Spinal cord (tissue), 10 donors: ENCODE measurements around the gene ACP1. TPM values are rescaled to one million over a fixed set of nuclear protein-coding genes. Genes with fewer than 3 reads are reported as not detected.
A peak's percentile ranks its signal among the peaks of the same experiment; 100 is the strongest.

ENCODE experiments used
- DNase-seq, 6 donors: peaks; one replicate each; pipeline versions ENCODE4 v3.0.0 to v3.0.0-alpha.2; 2013 to 2015; ENCODE audit warnings: low spot score in 6 of 6, low read depth in 4 of 6
- H3K27ac ChIP-seq: one replicate; pipeline ENCODE4 v1.5.1; 2013; ENCODE audit warnings: low read depth, low read length, control low read depth
- H3K27me3 ChIP-seq: one replicate; pipeline ENCODE4 v1.6.1; 2013; ENCODE audit warnings: low read length; ENCODE audit not compliant: control insufficient read depth, insufficient read depth
- H3K36me3 ChIP-seq: one replicate; pipeline ENCODE4 v1.6.1; 2013; ENCODE audit warnings: low read length; ENCODE audit not compliant: control insufficient read depth, insufficient read depth
- H3K4me1 ChIP-seq: one replicate; pipeline ENCODE4 v1.6.1; 2013; ENCODE audit warnings: low read length; ENCODE audit not compliant: control insufficient read depth, insufficient read depth
- H3K4me3 ChIP-seq: one replicate; pipeline ENCODE4 v1.5.1; 2013; ENCODE audit warnings: low read depth, low read length, control low read depth
- H3K9me3 ChIP-seq: one replicate; pipeline ENCODE4 v1.6.1; 2013; ENCODE audit warnings: low read length; ENCODE audit not compliant: control insufficient read depth, insufficient read depth
- WGBS: methylation state at CpG from one replicate; pipeline ENCODE4 v1.1.5; 2013; ENCODE audit warnings: missing lambda C conversion rate; ENCODE audit not compliant: insufficient coverage; 5-methylcytosine and 5-hydroxymethylcytosine counted together
- long read RNA-seq, 4 donors: transcript quantifications; one replicate each; lab custom pipeline, GENCODE V29; 2026
- polyA plus RNA-seq, 2 donors: library from polyadenylated mRNA; unstranded; fragments of 120-200 nt; gene quantifications; one replicate each; pipeline ENCODE4 v1.2.1, GENCODE V29; 2013; ENCODE audit not compliant: insufficient read length in 2 of 2
- total RNA-seq, 2 donors: library from RNA; depleted of rRNA in 1 of 2; stranded (reverse); fragments of 120-200 nt in 1 of 2; fragments of >200 nt in 1 of 2; gene quantifications; one replicate each; pipeline versions ENCODE4 v1.2.3 to v1.2.4, GENCODE V29; 2013 to 2014
- donor health status: healthy.

The ACP1 gene
- 100 to 1,000 TPM in 1 of 2 donors, 10 to 100 TPM in 1; 91.6 to 120 TPM for total RNA-seq
- 100 to 1,000 TPM; 116 to 118 TPM for polyA plus RNA-seq
- long read RNA-seq, donor 1, transcript ACP1-209 (7 exons, 577 nt): minor isoform, 12 of 80 reads
- long read RNA-seq, donor 1, transcript ACP1-202 (6 exons, 1,552 nt): minor isoform, 13 of 80 reads
- long read RNA-seq, donor 1, transcript ACP1-201 (6 exons, 1,549 nt): major isoform, 47 of 80 reads
- long read RNA-seq, donor 1, partial matches to known transcripts: 0 of 80 reads
- long read RNA-seq, donor 1, other reads (novel, unspliced or antisense): 0 of 80 reads
- long read RNA-seq, donor 2, transcript ACP1-201 (6 exons, 1,549 nt): major isoform, 23 of 31 reads
- long read RNA-seq, donor 2, partial matches to known transcripts: 0 of 31 reads
- long read RNA-seq, donor 2, other reads (novel, unspliced or antisense): 0 of 31 reads
- long read RNA-seq, donor 3, transcript ACP1-202 (6 exons, 1,552 nt): minor isoform, 15 of 56 reads
- long read RNA-seq, donor 3, transcript ACP1-209 (7 exons, 577 nt): minor isoform, 5 of 56 reads
- long read RNA-seq, donor 3, transcript ACP1-201 (6 exons, 1,549 nt): major isoform, 33 of 56 reads
- long read RNA-seq, donor 3, partial matches to known transcripts: 0 of 56 reads
- long read RNA-seq, donor 3, other reads (novel, unspliced or antisense): 0 of 56 reads
- long read RNA-seq, donor 4, transcript ACP1-209 (7 exons, 577 nt): minor isoform, 20 of 176 reads
- long read RNA-seq, donor 4, transcript ACP1-201 (6 exons, 1,549 nt): major isoform, 66 of 176 reads
- long read RNA-seq, donor 4, transcript ACP1-205 (3 exons, 703 nt): minor isoform, 5 of 176 reads
- long read RNA-seq, donor 4, transcript ACP1-202 (6 exons, 1,552 nt): minor isoform, 39 of 176 reads
- long read RNA-seq, donor 4, partial matches to known transcripts: 19 of 176 reads
- long read RNA-seq, donor 4, other reads (novel, unspliced or antisense): 19 of 176 reads

DNA sequence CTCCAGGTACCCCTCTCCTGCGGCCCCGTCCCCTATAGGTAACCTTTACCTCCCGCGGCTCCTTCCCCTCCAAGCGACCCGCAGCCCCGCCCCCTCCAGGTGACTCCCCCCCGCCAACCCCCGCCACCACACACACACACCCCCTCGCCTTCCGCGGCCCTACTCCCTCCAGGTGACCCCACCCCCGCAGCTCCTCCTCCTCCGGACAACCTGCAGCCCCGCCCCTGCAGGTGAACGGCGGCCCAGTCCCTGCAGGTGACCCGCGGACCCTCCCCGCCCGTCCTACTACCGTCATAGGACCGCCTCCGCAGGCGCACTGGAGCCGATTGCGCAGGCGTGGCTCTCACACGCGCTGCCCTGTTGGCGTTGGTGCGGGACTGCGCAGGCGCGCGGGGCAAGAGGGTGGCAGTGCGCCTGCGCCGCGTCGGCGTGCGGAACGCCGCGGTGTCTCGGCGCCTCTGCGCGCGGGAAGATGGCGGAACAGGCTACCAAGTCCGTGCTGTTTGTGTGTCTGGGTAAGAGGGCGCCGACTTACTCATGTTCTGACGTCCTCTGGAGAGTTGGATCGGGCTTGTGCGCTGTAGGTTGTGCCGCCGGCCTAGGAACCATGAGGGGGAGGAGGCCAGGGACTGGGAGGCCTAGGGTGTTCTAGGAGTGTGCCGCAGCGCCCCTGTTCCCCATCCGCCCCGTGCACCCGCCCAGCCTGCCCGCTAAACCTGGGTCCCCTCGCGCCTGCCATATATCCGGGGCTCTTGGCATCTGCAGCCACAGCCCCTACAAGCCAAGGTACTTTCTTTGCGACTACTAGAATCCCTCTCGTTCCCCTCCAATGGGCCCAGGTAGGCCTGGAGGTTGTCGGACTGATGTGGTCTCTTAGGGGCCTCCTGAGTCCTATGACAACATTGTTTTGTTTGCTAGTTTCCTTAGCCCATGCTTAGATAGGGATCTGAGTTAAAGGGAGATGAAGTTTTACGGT lies at the start of gene ACP1:
Gene ACP1, plus strand, starts transcription at position 455 of the 976 bp plus-strand sequence. Its CDS starts 18 bp downstream, at position 473.
- no peaks in the 10 kb centered on the region for H3K9me3 ChIP-seq
- WGBS: 0% methylated on average over 58 of the region's 73 CpGs
- H3K4me3 ChIP-seq: peak within 1 kb of the TSS; percentile 82
- H3K27me3 ChIP-seq: no peaks in the 10 kb centered on the region
- peak within 1 kb of the TSS; percentile 76 for H3K27ac ChIP-seq
- peak; percentile 88 to 98 (median 92) for DNase-seq
- no peaks in the 10 kb centered on the region for H3K36me3 ChIP-seq
- peaks cover 20% of the 10 kb centered on the region for H3K4me1 ChIP-seq

DNA sequence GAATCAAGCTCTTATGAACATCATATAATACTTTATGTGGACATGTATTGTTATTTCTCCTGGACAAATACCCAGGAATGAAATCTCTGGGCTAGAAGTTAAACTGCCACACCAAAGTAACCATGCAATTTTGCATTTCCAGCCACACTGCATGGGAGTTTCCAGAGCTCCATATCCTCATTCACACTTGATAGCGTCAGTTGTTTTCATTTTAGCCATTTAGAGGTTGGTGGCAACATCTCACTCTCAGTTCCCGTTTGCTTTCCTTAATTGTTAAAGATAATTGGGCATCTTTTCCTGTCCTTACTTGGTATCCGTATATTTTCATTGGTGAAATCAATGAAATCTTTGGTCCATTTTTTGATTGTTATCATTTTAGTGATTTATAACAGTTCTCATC lies 48.7 kb upstream of the ACP1 start:
- no CpG with 5 or more reads among the region's 3 CpGs for WGBS
- peaks cover 6% of the 10 kb centered on the region for H3K36me3 ChIP-seq
- no peak overlapping the region for H3K4me3 ChIP-seq
- DNase-seq: no peak
- H3K27ac ChIP-seq: no peak overlapping the region
- peaks cover 6% of the 10 kb centered on the region for H3K4me1 ChIP-seq
- H3K9me3 ChIP-seq: peaks cover 5% of the 10 kb centered on the region
- H3K27me3 ChIP-seq: no peaks in the 10 kb centered on the region

- no peak for DNase-seq
- no peaks in the 10 kb centered on the region for H3K9me3 ChIP-seq
- no peaks in the 10 kb centered on the region for H3K27me3 ChIP-seq
- H3K4me3 ChIP-seq: no peak overlapping the region
- H3K27ac ChIP-seq: no peak overlapping the region
- H3K36me3 ChIP-seq: peaks cover 9% of the 10 kb centered on the region
- H3K4me1 ChIP-seq: no peaks in the 10 kb centered on the region
- no CpG with 5 or more reads among the region's 4 CpGs for WGBS
These were observed 41.3 kb upstream of the ACP1 start for GRCh38 chr2:223451-223850.

GRCh38 chr2:223971-224760 lies 40.6 kb upstream of the ACP1 start:
- H3K4me3 ChIP-seq: no peak overlapping the region
- no peaks in the 10 kb centered on the region for H3K9me3 ChIP-seq
- no peaks in the 10 kb centered on the region for H3K4me1 ChIP-seq
- 85% methylated on average over 4 of the region's 6 CpGs for WGBS
- no peak for DNase-seq
- H3K27me3 ChIP-seq: no peaks in the 10 kb centered on the region
- no peak overlapping the region for H3K27ac ChIP-seq
- peaks cover 9% of the 10 kb centered on the region for H3K36me3 ChIP-seq

DNA sequence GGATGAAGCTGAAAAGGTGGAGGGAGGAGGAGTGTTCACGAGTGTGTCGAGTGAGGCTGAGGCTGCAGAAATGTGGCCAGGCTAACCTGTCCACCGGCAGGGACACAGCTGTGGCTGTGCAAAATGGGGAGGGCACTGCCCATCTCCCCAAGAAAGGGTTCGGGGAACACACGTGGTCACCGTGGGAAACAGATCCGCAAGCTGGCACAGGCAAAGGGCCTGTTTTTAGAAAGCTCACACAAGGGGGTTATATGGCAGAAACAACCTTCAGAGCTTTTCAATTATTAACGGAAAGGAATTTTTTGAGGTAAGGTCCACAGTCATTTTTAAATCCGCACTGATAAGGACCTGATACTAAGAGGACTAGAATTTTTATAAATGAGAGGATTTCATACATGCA lies 36.6 kb upstream of the ACP1 start:
- Histone ChIP-seq H3K36me3 (peaks cover 9% of the 10 kb centered on the region), H3K27me3 (no peaks in the 10 kb centered on the region)
- 92% methylated on average over 5 of the region's 9 CpGs for WGBS

DNA sequence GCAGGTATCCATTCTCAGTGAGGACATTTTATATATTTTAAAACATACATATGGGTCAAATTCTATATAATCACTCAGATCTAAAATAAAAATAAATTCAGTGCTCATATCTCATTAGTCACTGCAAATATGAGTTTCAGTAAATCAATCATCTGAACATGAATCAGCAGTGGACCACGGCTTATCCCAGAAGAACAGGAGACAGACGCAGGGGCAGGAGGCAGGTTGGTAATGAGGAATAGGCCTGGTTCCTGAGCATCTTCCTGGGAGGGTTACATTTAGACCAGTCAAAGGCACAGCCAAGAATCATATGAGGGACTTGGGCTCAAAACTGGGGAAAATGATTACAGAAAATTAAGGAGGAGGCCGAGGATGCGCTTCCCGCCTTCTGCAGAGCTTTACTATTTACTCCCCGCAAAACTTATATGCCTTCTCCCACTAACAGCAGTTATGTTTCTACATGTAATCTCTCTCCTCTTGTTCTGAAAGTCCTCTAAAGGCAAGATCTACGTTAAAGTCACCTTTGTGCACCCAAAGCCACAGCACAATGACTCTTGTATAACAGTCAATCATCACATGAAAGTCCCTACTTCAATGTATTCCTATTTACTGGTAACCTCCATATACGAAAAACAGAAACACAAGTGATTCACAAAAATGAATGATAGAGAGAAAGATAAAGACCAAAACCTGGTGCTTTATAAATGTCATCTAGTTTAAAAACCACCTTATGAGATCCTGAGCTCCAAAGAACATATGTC lies 36.0 kb upstream of the ACP1 start:
- Histone ChIP-seq H3K4me3 (no peak overlapping the region), H3K36me3 (peaks cover 7% of the 10 kb centered on the region), H3K9me3 (no peaks in the 10 kb centered on the region), H3K27ac (no peak overlapping the region), H3K27me3 (no peaks in the 10 kb centered on the region), H3K4me1 (no peaks in the 10 kb centered on the region)
- DNase-seq: no peak
- 93% methylated on average over 4 of the region's 8 CpGs for WGBS

More for the DNA sequence above, 36.6 kb upstream of the ACP1 start:
- no peaks in the 10 kb centered on the region for H3K9me3 ChIP-seq
- DNase-seq: no peak
- no peak overlapping the region for H3K4me3 ChIP-seq
- no peak overlapping the region for H3K27ac ChIP-seq
- no peaks in the 10 kb centered on the region for H3K4me1 ChIP-seq

- Histone ChIP-seq H3K27me3 (no peaks in the 10 kb centered on the region), H3K4me1 (no peaks in the 10 kb centered on the region), H3K4me3 (no peak overlapping the region), H3K36me3 (peaks cover 2% of the 10 kb centered on the region), H3K27ac (no peak overlapping the region), H3K9me3 (no peaks in the 10 kb centered on the region)
- peak in 4 of 6 donors; percentile 22 to 64 (median 44) for DNase-seq
- 40% methylated on average over 4 of the region's 9 CpGs for WGBS
These were observed 33.1 kb upstream of the ACP1 start for GRCh38 chr2:231521-232185.

DNA sequence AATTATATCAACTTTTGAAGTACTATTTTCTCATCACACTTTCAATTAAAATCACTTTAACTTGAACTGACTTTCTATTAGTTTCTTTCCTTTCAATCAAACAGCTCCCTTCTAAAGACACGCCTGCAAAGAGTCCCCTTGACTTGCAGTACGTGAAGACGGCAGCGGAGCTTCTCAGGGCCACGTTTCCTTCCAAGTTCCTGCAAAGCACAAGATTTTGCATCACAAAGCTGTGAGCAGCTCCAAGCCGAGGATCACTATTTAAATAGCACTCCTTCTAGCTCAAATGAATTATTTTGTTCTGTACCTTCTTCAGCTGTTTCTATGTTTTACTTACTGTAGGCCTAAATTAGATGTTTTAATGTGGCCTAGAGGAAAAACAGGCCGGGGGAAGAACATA lies 31.7 kb upstream of the ACP1 start:
- WGBS: 51% methylated on average over 5 of the region's 7 CpGs
- Histone ChIP-seq H3K27me3 (no peaks in the 10 kb centered on the region), H3K9me3 (no peaks in the 10 kb centered on the region), H3K27ac (no peak overlapping the region), H3K4me1 (peaks cover 3% of the 10 kb centered on the region), H3K36me3 (peaks cover 2% of the 10 kb centered on the region), H3K4me3 (no peak overlapping the region)
- no peak for DNase-seq
